CD4-positive, alpha-beta memory T cell (primary cell): Measurements from ENCODE around the gene RTBDN. TPM values are rescaled to one million over a fixed set of nuclear protein-coding genes. Genes with fewer than 3 reads are reported as not detected.
A peak's percentile ranks its signal among the peaks of the same experiment; 100 is the strongest.

Experiments used
- CTCF ChIA-PET: fragments of 350-600 bp; sonication (Branson Sonifier 250); formaldehyde crosslinking; loops from one replicate; lab custom pipeline; 2021; ENCODE audit warnings: inconsistent platforms; ENCODE audit not compliant: partially characterized antibody; lab: Charles Lee
- POLR2A ChIA-PET: fragments of 350-600 bp; sonication (Branson Sonifier 250); formaldehyde crosslinking; loops from one replicate; lab custom pipeline; 2021; ENCODE audit not compliant: partially characterized antibody; lab: Charles Lee
- DNase-seq, 5 donors: peaks; one replicate each; pipeline versions ENCODE4 v3.0.0 to v3.0.0-alpha.2; 2020 to 2022; ENCODE audit warnings: mixed read lengths in 1 of 5
- H3K27ac ChIP-seq: one replicate; pipeline ENCODE4 v1.7.0; 2013; ENCODE audit warnings: low read depth, low read length
- H3K27me3 ChIP-seq: 2 replicates; pipeline ENCODE4 v1.7.0; 2013; ENCODE audit warnings: mild to moderate bottlenecking, low read length, moderate library complexity; ENCODE audit not compliant: insufficient read depth
- H3K36me3 ChIP-seq: 2 replicates; pipeline ENCODE4 v1.7.0; 2013; ENCODE audit warnings: mild to moderate bottlenecking, low read length, moderate library complexity; ENCODE audit not compliant: insufficient read depth
- H3K4me1 ChIP-seq: 2 replicates; pipeline ENCODE4 v1.7.0; 2013; ENCODE audit warnings: mild to moderate bottlenecking, low read length, moderate library complexity; ENCODE audit not compliant: insufficient read depth
- H3K4me3 ChIP-seq, 2 donors: one replicate each; pipeline ENCODE4 v1.7.0; 2013; ENCODE audit warnings: low read length in 2 of 2, mild to moderate bottlenecking in 1 of 2
- H3K9me3 ChIP-seq, 2 donors: one replicate each; pipeline ENCODE4 v1.7.0; 2013; ENCODE audit warnings: low read length in 2 of 2, control low read depth in 1 of 2; ENCODE audit not compliant: control insufficient read depth in 1 of 2
- H3K27ac Mint-ChIP-seq, 7 donors: one replicate each; pipeline ENCODE4 v1.8.0; 2020 to 2021; ENCODE audit warnings: mixed read lengths in 7 of 7, mild to moderate bottlenecking in 6 of 7, inconsistent platforms in 3 of 7, moderate library complexity in 3 of 7
- H3K27me3 Mint-ChIP-seq, 2 donors: one replicate each; pipeline ENCODE4 v1.8.0; 2020 to 2021; ENCODE audit warnings: mixed read lengths in 2 of 2
- H3K36me3 Mint-ChIP-seq, 2 donors: one replicate each; pipeline ENCODE4 v1.8.0; 2020 to 2021; ENCODE audit warnings: mixed read lengths in 2 of 2, inconsistent platforms in 1 of 2, mild to moderate bottlenecking in 1 of 2
- H3K4me1 Mint-ChIP-seq, 4 donors: one replicate each; pipeline ENCODE4 v1.8.0; 2020 to 2021; ENCODE audit warnings: mixed read lengths in 4 of 4, mild to moderate bottlenecking in 1 of 4
- H3K4me3 Mint-ChIP-seq, 8 donors: one replicate each; pipeline ENCODE4 v1.8.0; 2020 to 2021; ENCODE audit warnings: mixed read lengths in 8 of 8, mild to moderate bottlenecking in 7 of 8, moderate library complexity in 6 of 8, inconsistent platforms in 3 of 8
- H3K9me3 Mint-ChIP-seq, 8 donors: one replicate each; pipeline ENCODE4 v1.8.0; 2020 to 2021; ENCODE audit warnings: mixed read lengths in 8 of 8, mild to moderate bottlenecking in 5 of 8, inconsistent platforms in 3 of 8, moderate library complexity in 1 of 8
- intact Hi-C: fragments of 100-400 bp; cut with micrococcal nuclease; formaldehyde crosslinking; loops from one replicate; pipeline ENCODE4 v1.15.1; 2023
- polyA plus RNA-seq, 2 donors: library from polyadenylated mRNA; unstranded; fragments of 300-500 nt; fragmentation: Illumina TruSeq; gene quantifications; one replicate each; pipeline ENCODE4 v1.2.3, GENCODE V29; 2021
- total RNA-seq, 2 experiments: library from RNA; stranded (reverse); gene quantifications; one replicate each; pipeline ENCODE4 v1.2.3, GENCODE V29; 2021

RTBDN gene
- total and polyA plus RNA-seq, 4 experiments from 2014 or later = not detected

DNA sequence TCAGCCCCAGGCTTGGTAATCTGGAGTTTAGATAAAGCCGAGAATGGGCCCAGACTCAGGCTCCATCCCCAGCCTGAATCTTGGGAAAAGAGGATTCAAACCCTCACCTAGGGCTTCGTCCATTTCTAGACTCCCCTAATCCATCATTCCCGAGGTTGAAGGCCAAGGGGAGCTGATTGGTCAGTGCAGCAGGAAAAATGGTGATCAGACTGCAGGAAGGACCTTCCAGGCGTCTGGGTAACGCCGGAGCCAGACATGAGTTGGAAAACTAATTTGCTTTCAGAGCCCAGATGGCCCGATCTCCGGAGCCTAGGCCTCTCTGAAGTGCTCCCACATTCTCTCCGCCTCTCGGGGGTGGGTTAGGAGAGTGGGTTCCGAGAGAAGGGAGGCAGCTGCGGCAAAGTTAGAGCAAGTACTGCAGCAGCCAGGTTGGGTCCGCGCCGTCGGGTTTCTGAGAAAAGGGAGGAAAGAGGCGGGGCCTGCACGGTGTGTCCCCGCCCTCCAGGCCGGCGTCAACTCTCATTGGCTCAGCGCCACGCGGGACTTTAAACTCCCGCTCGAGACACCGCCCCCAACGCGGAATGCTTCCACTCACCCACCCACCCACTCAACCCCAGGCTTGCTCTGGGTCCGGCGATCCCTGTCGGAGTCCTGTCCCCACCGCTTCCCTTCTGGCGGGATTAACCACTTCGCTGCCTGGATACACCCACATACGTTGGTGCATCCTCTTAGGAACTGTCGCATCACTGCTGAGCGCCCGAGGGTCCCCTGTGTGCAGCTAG lies 788 bp upstream of the RTBDN start:
- Histone ChIP-seq H3K9me3 (no peaks in the 10 kb centered on the region), H3K27ac (no peak overlapping the region), H3K36me3 (no peaks in the 10 kb centered on the region), H3K27me3 (peaks cover 72% of the 10 kb centered on the region), H3K4me3 (no peak overlapping the region), H3K4me1 (peaks cover 39% of the 10 kb centered on the region)
- H3K4me3 Mint-ChIP-seq = peak overlapping the region in 5 of 8 donors; percentile 52 to 82 (median 65)
- H3K4me1 Mint-ChIP-seq = peaks cover 20 to 51% (median 33%) of the 10 kb centered on the region in 4 donors
- ChIA-PET POLR2A (no interaction called here), CTCF (interaction anchor here (2.2 kb wide), 1 partner anchor 13 kb away, joined by 7 read pairs; no protein-coding TSS in a partner anchor)
- peaks cover 0 to 11% (median 4%) of the 10 kb centered on the region in 8 donors for H3K9me3 Mint-ChIP-seq
- DNase-seq = no peak
- intact Hi-C loops = no loop called here
- H3K27ac Mint-ChIP-seq = peak overlapping the region in 1 of 7 donors; percentile 55
- H3K36me3 Mint-ChIP-seq = peaks cover 0 to 4% of the 10 kb centered on the region in 2 donors
- peaks cover 65 to 67% of the 10 kb centered on the region in 2 donors for H3K27me3 Mint-ChIP-seq

GRCh38 chr19:12833738-12834565 lies 427 bp downstream of the RTBDN start:
- H3K36me3 ChIP-seq = no peaks in the 10 kb centered on the region
- no peak for DNase-seq
- H3K4me1 ChIP-seq = peaks cover 35% of the 10 kb centered on the region
- Mint-ChIP-seq H3K27me3 (peaks cover 63 to 64% of the 10 kb centered on the region in 2 donors), H3K4me3 (peak overlapping the region in 6 of 8 donors; percentile 52 to 82 (median 65)), H3K4me1 (peaks cover 10 to 38% (median 26%) of the 10 kb centered on the region in 4 donors), H3K27ac (peak overlapping the region in 1 of 7 donors; percentile 55), H3K36me3 (peaks cover 0 to 4% of the 10 kb centered on the region in 2 donors), H3K9me3 (peaks cover 0 to 9% (median 3%) of the 10 kb centered on the region in 8 donors)
- peak overlapping the region in 1 of 2 donors; percentile 13 for H3K4me3 ChIP-seq
- POLR2A ChIA-PET = interaction anchor here (1.3 kb wide), 1 partner anchor 41 kb away, joined by 3 read pairs; no protein-coding TSS in a partner anchor
- peaks cover 72% of the 10 kb centered on the region for H3K27me3 ChIP-seq
- H3K27ac ChIP-seq = no peak overlapping the region
- CTCF ChIA-PET = interaction anchor here (0.8 to 2.2 kb wide), 2 partner anchors 14 to 131 kb away, joined by 3 to 7 read pairs; no protein-coding TSS in a partner anchor
- intact Hi-C loops = no loop called here
- H3K9me3 ChIP-seq = no peaks in the 10 kb centered on the region

DNA sequence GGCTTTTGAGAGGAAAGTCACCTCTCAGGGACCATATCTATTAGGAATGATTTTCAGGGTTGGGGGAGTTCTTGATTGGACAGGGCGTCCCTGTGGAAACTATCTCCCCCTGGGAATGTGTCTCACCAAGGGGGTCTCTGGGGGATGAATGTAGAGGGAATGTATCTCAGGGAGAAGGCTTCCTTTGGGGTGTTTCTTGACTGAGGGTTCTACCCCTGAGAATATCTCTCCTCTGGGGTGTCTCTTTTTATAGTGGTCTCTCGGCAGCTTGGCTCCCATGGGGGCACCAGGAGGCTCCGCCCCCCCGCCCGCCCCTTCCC lies 1.0 kb downstream of the RTBDN start:
- Histone ChIP-seq H3K4me1 (peaks cover 29% of the 10 kb centered on the region), H3K4me3 (no peak overlapping the region), H3K27me3 (peaks cover 75% of the 10 kb centered on the region), H3K27ac (no peak overlapping the region), H3K9me3 (no peaks in the 10 kb centered on the region), H3K36me3 (no peaks in the 10 kb centered on the region)
- CTCF ChIA-PET = no interaction called here
- intact Hi-C loops = no loop called here
- POLR2A ChIA-PET = interaction anchor here (1.3 kb wide), 1 partner anchor 40 kb away, joined by 3 read pairs; no protein-coding TSS in a partner anchor
- Mint-ChIP-seq H3K27me3 (peaks cover 63 to 68% of the 10 kb centered on the region in 2 donors), H3K4me1 (peaks cover 9 to 36% (median 25%) of the 10 kb centered on the region in 4 donors), H3K36me3 (peaks cover 0 to 4% of the 10 kb centered on the region in 2 donors), H3K4me3 (peak overlapping the region in 7 of 8 donors; percentile 15 to 68 (median 50)), H3K9me3 (peaks cover 0 to 9% (median 3%) of the 10 kb centered on the region in 8 donors), H3K27ac (peak overlapping the region in 4 of 7 donors; percentile 47 to 90 (median 58))
- DNase-seq = no peak

- Histone ChIP-seq H3K4me3 (no peak overlapping the region), H3K27me3 (peaks cover 54% of the 10 kb centered on the region), H3K4me1 (peaks cover 23% of the 10 kb centered on the region), H3K36me3 (no peaks in the 10 kb centered on the region), H3K9me3 (no peaks in the 10 kb centered on the region), H3K27ac (no peak overlapping the region)
- Mint-ChIP-seq H3K36me3 (peaks cover 0 to 2% of the 10 kb centered on the region in 2 donors), H3K9me3 (peaks cover 0 to 9% (median 3%) of the 10 kb centered on the region in 8 donors), H3K4me1 (peaks cover 9 to 31% (median 18%) of the 10 kb centered on the region in 4 donors), H3K4me3 (no peak overlapping the region), H3K27ac (peak overlapping the region in 1 of 7 donors; percentile 30), H3K27me3 (peaks cover 57 to 61% of the 10 kb centered on the region in 2 donors)
- intact Hi-C loops = no loop called here
- DNase-seq = no peak
- POLR2A ChIA-PET = no interaction called here
- CTCF ChIA-PET = interaction anchor here (0.6 to 2.3 kb wide), 3 partner anchors 9 to 19 kb away, joined by 3 to 9 read pairs (median 3); no protein-coding TSS in a partner anchor
Measured at GRCh38 chr19:12828494-12828893, 5.9 kb downstream of the RTBDN start.

- Histone ChIP-seq H3K9me3 (no peaks in the 10 kb centered on the region), H3K36me3 (no peaks in the 10 kb centered on the region), H3K4me3 (no peak overlapping the region), H3K4me1 (peaks cover 8% of the 10 kb centered on the region), H3K27ac (no peak overlapping the region), H3K27me3 (peaks cover 32% of the 10 kb centered on the region)
- Mint-ChIP-seq H3K27me3 (peaks cover 33 to 41% of the 10 kb centered on the region in 2 donors), H3K27ac (peak overlapping the region in 1 of 7 donors; percentile 26), H3K4me1 (peaks cover 3 to 11% (median 5%) of the 10 kb centered on the region in 4 donors), H3K9me3 (peaks cover 0 to 6% (median 4%) of the 10 kb centered on the region in 8 donors), H3K36me3 (peaks cover 0 to 5% of the 10 kb centered on the region in 2 donors), H3K4me3 (peak overlapping the region in 1 of 8 donors; percentile 66)
- no peak for DNase-seq
- intact Hi-C loops = no loop called here
- POLR2A ChIA-PET = no interaction called here
- CTCF ChIA-PET = interaction anchor here (1.1 to 1.5 kb wide), 2 partner anchors 13 to 65 kb away, joined by 3 to 5 read pairs; no protein-coding TSS in a partner anchor
Measured at GRCh38 chr19:12825254-12826131, 8.9 kb downstream of the RTBDN start.

DNA sequence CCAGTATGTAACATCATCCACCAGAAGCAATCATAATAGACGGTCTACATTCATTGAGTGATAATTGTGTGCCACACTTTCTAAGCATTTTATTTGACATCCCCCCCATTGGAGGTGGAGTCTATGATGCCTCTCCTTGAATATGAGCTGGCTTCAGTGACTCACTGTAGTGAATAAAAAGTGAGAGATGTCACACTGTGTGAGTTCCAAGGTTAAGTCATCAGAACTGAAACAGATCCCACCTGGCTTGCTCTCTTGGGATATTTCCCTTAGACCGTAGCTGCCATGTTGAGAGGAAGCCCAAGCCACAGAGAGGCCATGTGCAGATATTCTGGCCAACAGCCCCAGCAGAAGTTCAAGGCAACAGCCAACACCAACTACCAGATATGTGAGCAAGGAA lies 12.6 kb downstream of the RTBDN start:
- Histone ChIP-seq H3K4me1 (peaks cover 8% of the 10 kb centered on the region), H3K27me3 (peaks cover 12% of the 10 kb centered on the region), H3K27ac (no peak overlapping the region), H3K4me3 (no peak overlapping the region), H3K9me3 (no peaks in the 10 kb centered on the region), H3K36me3 (no peaks in the 10 kb centered on the region)
- peaks cover 0 to 5% of the 10 kb centered on the region in 2 donors for H3K36me3 Mint-ChIP-seq
- H3K27me3 Mint-ChIP-seq = peaks cover 17 to 18% of the 10 kb centered on the region in 2 donors
- peaks cover 0 to 6% (median 4%) of the 10 kb centered on the region in 8 donors for H3K9me3 Mint-ChIP-seq
- no peak overlapping the region for H3K27ac Mint-ChIP-seq
- H3K4me3 Mint-ChIP-seq = no peak overlapping the region
- CTCF ChIA-PET = interaction anchor here (1.5 to 1.8 kb wide), 2 partner anchors 25 to 56 kb away, joined by 4 read pairs; no protein-coding TSS in a partner anchor
- intact Hi-C loops = no loop called here
- peaks cover 3 to 11% (median 5%) of the 10 kb centered on the region in 4 donors for H3K4me1 Mint-ChIP-seq
- POLR2A ChIA-PET = no interaction called here
- no peak for DNase-seq
